Endothelial cell of umbilical vein (primary cell): ENCODE results near the gene VDAC2. TPM values are rescaled to one million over a fixed set of nuclear protein-coding genes. Genes with fewer than 3 reads are reported as not detected.

Experiments
- BruUV-seq: library from RNA; stranded (reverse); fragments of 400-500 nt; replicated peaks from 2 replicates; lab custom pipeline; 2021; lab: Mats Ljungman, UMichigan
- CTCF ChIA-PET: fragments of 300-600, 350-600 bp; sonication (Branson Sonifier 250); formaldehyde crosslinking; loops from one replicate; lab custom pipeline; 2021; ENCODE audit warnings: antibody characterized with exemption, inconsistent platforms; lab: Charles Lee
- POLR2A ChIA-PET: fragments of 300-600, 350-600 bp; sonication (Branson Sonifier 250); formaldehyde crosslinking; loops from one replicate; lab custom pipeline; 2021; ENCODE audit warnings: antibody characterized with exemption, inconsistent platforms; lab: Charles Lee
- DNase-seq: peaks from one replicate; pipeline ENCODE4 v3.0.0-alpha.2; 2011; ENCODE audit warnings: low read depth, low spot score
- FAIRE-seq: peaks from 2 replicates; lab custom pipeline; 2011; peaks lifted over from hg19 to GRCh38; lab: Jason Lieb, UNC
- H2AFZ ChIP-seq: 2 replicates; pipeline ENCODE4 v1.6.0; 2012; ENCODE audit warnings: low read depth, low read length, control low read depth, inconsistent platforms
- H3K27ac ChIP-seq: 2 replicates; pipeline ENCODE4 v1.5.1; 2011; ENCODE audit warnings: low read depth, mild to moderate bottlenecking, control low read depth, low read length, moderate library complexity; ENCODE audit not compliant: insufficient read depth
- H3K27me3 ChIP-seq, 2 experiments: 2 replicates each; pipeline versions ENCODE4 v1.6.0 to v1.6.1; 2011; ENCODE audit warnings: low read length in 2 of 2, mixed read lengths in 1 of 2; ENCODE audit not compliant: control insufficient read depth in 2 of 2, insufficient read depth in 2 of 2
- H3K36me3 ChIP-seq, 2 experiments: 2 replicates in 1 of 2; 3 replicates in 1 of 2; pipeline ENCODE4 v1.5.1; 2011; ENCODE audit warnings: low read length in 2 of 2, mild to moderate bottlenecking in 1 of 2, moderate library complexity in 1 of 2; ENCODE audit not compliant: control insufficient read depth in 2 of 2, insufficient read depth in 2 of 2; ENCODE audit errors: extremely low read depth in 1 of 2
- H3K4me1 ChIP-seq: 3 replicates; pipeline ENCODE4 v1.5.1; 2011; ENCODE audit warnings: mild to moderate bottlenecking, low read length; ENCODE audit not compliant: control insufficient read depth, insufficient read depth; ENCODE audit errors: extremely low read depth
- H3K4me2 ChIP-seq: 2 replicates; pipeline ENCODE4 v1.6.1; 2011; ENCODE audit warnings: low read length, control low read depth, mixed read lengths; ENCODE audit not compliant: insufficient read depth
- H3K4me3 ChIP-seq, 3 experiments: fragments of 200-600 bp in 1 of 3; sonication (generic), shearing (Covaris generic) in 1 of 3; replicated peaks in 1 of 3; 2 replicates each; pipeline ENCODE4 v1.5.1; 2011 to 2016; ENCODE audit warnings: control low read depth in 3 of 3, low read length in 3 of 3, mild to moderate bottlenecking in 2 of 3, inconsistent platforms in 1 of 3, low read depth in 1 of 3, moderate library complexity in 1 of 3; ENCODE audit not compliant: insufficient read depth in 1 of 3
- H3K79me2 ChIP-seq: 2 replicates; pipeline ENCODE4 v1.6.0; 2012; ENCODE audit warnings: low read length, inconsistent platforms; ENCODE audit not compliant: control insufficient read depth, insufficient read depth
- H3K9ac ChIP-seq: replicated peaks from 2 replicates; pipeline ENCODE3; 2011; ENCODE audit warnings: low read length, control low read depth; ENCODE audit not compliant: insufficient read depth; ENCODE audit errors: extremely low read depth
- H3K9me1 ChIP-seq: replicated peaks from 3 replicates; pipeline ENCODE4 v1.6.0; 2011; ENCODE audit warnings: mild to moderate bottlenecking, low read length; ENCODE audit not compliant: control insufficient read depth, insufficient read depth; ENCODE audit errors: extremely low read depth
- H3K9me3 ChIP-seq: replicated peaks from 2 replicates; pipeline ENCODE4 v1.5.1; 2012; ENCODE audit warnings: low read length, inconsistent platforms; ENCODE audit not compliant: control insufficient read depth, insufficient read depth
- H4K20me1 ChIP-seq: replicated peaks from 2 replicates; pipeline ENCODE3; 2011; ENCODE audit warnings: mild to moderate bottlenecking, low read length; ENCODE audit not compliant: control insufficient read depth, insufficient read depth; ENCODE audit errors: extremely low read depth
- JUN ChIP-seq: IDR thresholded peaks from 2 replicates; pipeline ENCODE4 v1.6.1; 2011; ENCODE audit warnings: borderline replicate concordance, low read depth; ENCODE audit not compliant: insufficient read length, insufficient read depth
- MYC ChIP-seq: IDR thresholded peaks from one replicate; pipeline ENCODE4 v1.6.1; 2011; ENCODE audit warnings: mild to moderate bottlenecking, low read depth, low read length
- dilution Hi-C: fragments of 300-500 bp; cut with MboI; formaldehyde crosslinking; loops from one replicate; pipeline ENCODE4 v1.15.0; 2019; ENCODE audit warnings: low sequenced_read_pairs; ENCODE audit not compliant: extremely low pct_ligation_motif_present
- intact Hi-C: fragments of 100-400 bp; cut with micrococcal nuclease; formaldehyde crosslinking; loops from one replicate; pipeline ENCODE4 v1.10.0; 2022
- polyA plus RNA-seq, 4 experiments: library from polyadenylated mRNA; depleted of rRNA in 3 of 4; stranded (reverse) in 3 of 4; unstranded in 1 of 4; fragments of >200 nt; gene quantifications; 2 replicates each; pipeline versions ENCODE4 v1.2.1 to v1.2.3, GENCODE V29; 2011 to 2012; ENCODE audit warnings: missing spikeins in 1 of 4
- total RNA-seq: library from RNA; stranded (reverse); gene quantifications from 2 replicates; pipeline ENCODE4 v1.2.3, GENCODE V29; 2021
- TF ChIP-seq, protein P1 (sequence below), 2 donors: IDR thresholded peaks; 1 replicate in 1 of 2; 2 replicates in 1 of 2; pipeline ENCODE4 v1.5.1; 2011; ENCODE audit warnings: low read length in 2 of 2, mild to moderate bottlenecking in 2 of 2, moderate library complexity in 2 of 2, control low read depth in 1 of 2, inconsistent platforms in 1 of 2, low read depth in 1 of 2; ENCODE audit not compliant: insufficient read depth in 1 of 2; ENCODE audit errors: extremely low read depth in 1 of 2

VDAC2 gene
- total and polyA plus RNA-seq, 2 donors (not counting 3 experiments of a cell fraction or from before 2014, with no cell fraction given), result 89.3 to 222 TPM

DNA sequence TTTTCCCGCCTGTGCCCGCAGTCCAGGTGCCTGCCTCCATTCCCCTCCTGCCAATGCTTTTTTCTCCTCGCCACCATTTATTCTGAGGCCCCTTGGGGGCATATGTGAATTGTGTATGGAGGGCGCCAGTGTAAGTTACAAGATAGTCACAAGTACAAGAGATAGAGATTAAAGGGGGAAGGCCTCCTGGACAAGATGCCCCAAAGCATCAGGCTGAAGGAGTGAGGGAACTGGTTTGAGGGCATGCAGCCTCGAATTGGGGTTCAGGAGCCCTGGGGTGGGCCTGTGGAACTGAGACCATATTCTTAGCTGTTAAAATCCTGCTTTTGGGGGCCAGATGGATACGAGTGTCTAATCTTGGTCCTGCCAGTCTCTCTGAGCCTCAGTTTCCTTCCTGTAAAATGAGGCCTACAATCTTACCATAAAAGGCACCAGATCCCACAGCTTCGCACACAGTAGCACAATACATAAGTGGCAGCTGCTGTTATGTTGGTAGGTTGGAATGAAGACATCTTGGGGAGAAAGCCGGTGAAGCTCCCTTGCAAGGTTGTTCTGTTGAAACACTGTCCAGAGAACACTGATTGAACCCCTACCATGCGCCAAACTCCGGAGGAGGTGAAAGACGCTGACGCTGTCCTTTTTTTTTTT lies 25.7 kb downstream of the VDAC2 start:
- ChIA-PET POLR2A (no interaction called here), CTCF (interaction anchor here (0.7 to 2.3 kb wide), 17 partner anchors 10 to 1111 kb away, joined by 3 to 50 read pairs (median 4); partner anchors contain the start of gene VDAC2)
- H3K4me2 ChIP-seq, result no peak overlapping the region
- intact Hi-C loops (loop anchor here (1.0 kb wide), 2 partner anchors 970 to 992 kb away; no protein-coding TSS in a partner anchor), dilution Hi-C loops (no loop called here)
- DNase-seq (no peak), FAIRE-seq (peak; percentile 12)
- TF ChIP-seq MYC, result no peak
- no peaks in the 10 kb centered on the region for H3K9me1 ChIP-seq
- peak overlapping the region; percentile 1 for H2AFZ ChIP-seq
- peaks cover 3% of the 10 kb centered on the region for H3K79me2 ChIP-seq
- H4K20me1 ChIP-seq, result no peaks in the 10 kb centered on the region
- peaks cover 6 to 11% of the 10 kb centered on the region in 2 experiments for H3K36me3 ChIP-seq
- BruUV-seq, result no TSS peak
- H3K9me3 ChIP-seq, result no peaks in the 10 kb centered on the region
- H3K4me1 ChIP-seq, result peaks cover 11% of the 10 kb centered on the region
- no peak overlapping the region for H3K27ac ChIP-seq
- H3K27me3 ChIP-seq, result no peaks in the 10 kb centered on the region
- no peak overlapping the region for H3K9ac ChIP-seq
- H3K4me3 ChIP-seq, result no peak overlapping the region

DNA sequence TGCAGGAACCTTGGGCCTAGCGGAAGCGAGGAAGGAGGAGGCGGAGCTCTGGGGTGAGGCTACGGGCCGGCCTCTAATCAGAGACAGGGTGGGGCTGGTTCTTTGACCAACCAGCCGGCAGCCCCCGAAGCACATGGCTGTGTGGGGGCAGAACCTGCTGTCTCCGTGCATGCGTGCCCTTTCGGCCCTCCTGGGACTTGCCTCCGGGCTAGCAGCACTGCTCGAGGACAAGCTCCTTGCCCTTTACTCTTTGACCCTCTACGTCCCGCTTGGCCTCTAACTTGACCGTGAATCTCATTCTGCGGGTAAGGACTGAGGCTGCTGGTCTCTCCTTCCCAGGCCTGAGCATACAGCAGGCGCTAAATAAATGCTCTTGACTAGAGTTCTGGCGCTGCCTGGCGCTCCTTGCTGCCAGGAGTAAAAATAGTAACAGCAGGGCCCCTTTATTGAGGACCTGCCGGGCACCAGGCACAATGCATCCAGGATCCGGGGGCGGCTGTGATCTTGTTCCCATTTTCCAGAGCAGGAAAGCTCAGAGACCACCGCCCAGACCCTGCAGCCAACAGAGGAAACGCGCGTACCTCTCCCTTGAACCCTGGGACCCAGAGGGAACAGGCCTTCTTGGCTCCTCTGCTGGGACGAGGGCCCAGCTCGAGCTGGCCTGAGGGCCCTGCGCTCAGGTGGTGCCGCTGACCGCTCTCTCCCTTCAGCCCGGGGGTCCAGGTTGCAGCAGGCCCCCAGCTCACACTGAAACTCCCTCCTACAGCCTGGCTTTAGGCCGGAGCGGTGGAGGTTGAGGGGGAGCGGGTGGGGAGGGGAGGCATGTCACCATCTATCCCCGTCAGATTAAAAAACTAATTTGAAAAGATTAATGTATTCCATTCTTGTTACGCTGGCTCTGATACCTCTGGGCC lies 27.8 kb downstream of the VDAC2 start:
- dilution Hi-C loops, result no loop called here
- H3K4me2 ChIP-seq, result no peak overlapping the region
- TF ChIP-seq, protein P1, sequence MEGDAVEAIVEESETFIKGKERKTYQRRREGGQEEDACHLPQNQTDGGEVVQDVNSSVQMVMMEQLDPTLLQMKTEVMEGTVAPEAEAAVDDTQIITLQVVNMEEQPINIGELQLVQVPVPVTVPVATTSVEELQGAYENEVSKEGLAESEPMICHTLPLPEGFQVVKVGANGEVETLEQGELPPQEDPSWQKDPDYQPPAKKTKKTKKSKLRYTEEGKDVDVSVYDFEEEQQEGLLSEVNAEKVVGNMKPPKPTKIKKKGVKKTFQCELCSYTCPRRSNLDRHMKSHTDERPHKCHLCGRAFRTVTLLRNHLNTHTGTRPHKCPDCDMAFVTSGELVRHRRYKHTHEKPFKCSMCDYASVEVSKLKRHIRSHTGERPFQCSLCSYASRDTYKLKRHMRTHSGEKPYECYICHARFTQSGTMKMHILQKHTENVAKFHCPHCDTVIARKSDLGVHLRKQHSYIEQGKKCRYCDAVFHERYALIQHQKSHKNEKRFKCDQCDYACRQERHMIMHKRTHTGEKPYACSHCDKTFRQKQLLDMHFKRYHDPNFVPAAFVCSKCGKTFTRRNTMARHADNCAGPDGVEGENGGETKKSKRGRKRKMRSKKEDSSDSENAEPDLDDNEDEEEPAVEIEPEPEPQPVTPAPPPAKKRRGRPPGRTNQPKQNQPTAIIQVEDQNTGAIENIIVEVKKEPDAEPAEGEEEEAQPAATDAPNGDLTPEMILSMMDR (IDR thresholded peaks at IDR 0.05; ENCODE audit: extremely low read depth in 1 of 2, insufficient read depth in 1 of 2, low read depth in 1 of 2, low read length in 2 of 2), result no peak
- TF ChIP-seq JUN, result no peak
- H3K4me3 ChIP-seq, result no peak overlapping the region
- intact Hi-C loops, result no loop called here
- H3K36me3 ChIP-seq, result no peaks in the 10 kb centered on the region
- no peaks in the 10 kb centered on the region for H3K9me3 ChIP-seq
- POLR2A ChIA-PET, result no interaction called here
- CTCF ChIA-PET, result interaction anchor here (0.6 to 2.3 kb wide), 6 partner anchors 13 to 1871 kb away, joined by 3 to 17 read pairs (median 4); no protein-coding TSS in a partner anchor
- H3K9ac ChIP-seq, result no peak overlapping the region
- DNase-seq (no peak), FAIRE-seq (no peak)
- no peak overlapping the region for H3K27ac ChIP-seq
- H3K27me3 ChIP-seq, result no peaks in the 10 kb centered on the region
- no peaks in the 10 kb centered on the region for H3K9me1 ChIP-seq
- no peaks in the 10 kb centered on the region for H4K20me1 ChIP-seq
- H3K4me1 ChIP-seq, result peaks cover 11% of the 10 kb centered on the region
- BruUV-seq, result no TSS peak
- no peak overlapping the region for H2AFZ ChIP-seq
- no peaks in the 10 kb centered on the region for H3K79me2 ChIP-seq
